GM21786 (cell line): ENCODE data around the gene CXorf51A.
"Not testable (repeated sequence)": the region's sequence is repeated elsewhere in the genome, so short reads cannot be mapped to it uniquely, and the experiment has no call there.

Experiments
- ATAC-seq: cut with Tn5 transposase; IDR thresholded peaks from one replicate; pipeline ENCODE4 v1.9.1; 2021; ENCODE audit not compliant: unreplicated experiment

The CXorf51A gene

DNA sequence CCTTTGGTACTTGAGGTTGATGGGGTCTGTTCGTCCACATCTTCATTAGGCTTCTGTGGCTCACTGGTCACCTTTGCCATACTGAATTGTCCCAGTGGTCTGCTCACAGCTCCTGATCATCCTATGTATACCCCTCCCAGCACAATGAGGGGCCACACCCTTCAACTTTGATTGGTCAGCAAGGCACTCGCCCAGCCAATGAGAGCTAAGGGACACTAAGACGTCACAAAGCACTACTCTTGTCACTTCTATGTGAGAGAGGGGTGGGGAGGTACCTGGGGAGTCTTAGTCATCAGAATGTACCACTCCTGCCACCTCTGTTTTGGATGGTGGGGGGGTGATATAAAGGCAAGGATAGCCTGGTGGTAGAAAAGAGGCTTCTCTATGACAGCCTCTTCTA is at the start of gene CXorf51A:
TSS of gene CXorf51A (minus strand) at position 101 of the 400 bp plus-strand sequence. CDS start at position 80, 21 bp downstream.
- ATAC-seq: not testable (repeated sequence)

DNA sequence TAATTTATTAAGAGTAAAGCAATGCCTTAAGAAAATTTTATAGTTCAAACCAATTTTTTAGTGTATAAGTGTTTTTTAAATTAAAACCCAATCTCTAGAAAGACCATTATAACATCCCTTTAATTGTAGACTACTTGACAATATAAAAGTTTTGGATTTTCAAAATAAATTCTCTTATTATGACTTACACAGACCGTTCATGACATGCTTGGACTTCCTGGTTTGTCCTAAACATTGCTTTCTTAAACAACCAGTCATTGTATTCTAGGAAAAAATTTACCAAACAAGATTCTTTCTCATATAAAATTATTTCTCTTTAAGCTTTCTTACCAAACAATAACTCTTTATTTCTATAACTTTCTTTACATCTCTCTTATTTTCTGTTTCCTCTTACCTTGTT is 49.0 kb upstream of the CXorf51A start:
- no peak for ATAC-seq

DNA sequence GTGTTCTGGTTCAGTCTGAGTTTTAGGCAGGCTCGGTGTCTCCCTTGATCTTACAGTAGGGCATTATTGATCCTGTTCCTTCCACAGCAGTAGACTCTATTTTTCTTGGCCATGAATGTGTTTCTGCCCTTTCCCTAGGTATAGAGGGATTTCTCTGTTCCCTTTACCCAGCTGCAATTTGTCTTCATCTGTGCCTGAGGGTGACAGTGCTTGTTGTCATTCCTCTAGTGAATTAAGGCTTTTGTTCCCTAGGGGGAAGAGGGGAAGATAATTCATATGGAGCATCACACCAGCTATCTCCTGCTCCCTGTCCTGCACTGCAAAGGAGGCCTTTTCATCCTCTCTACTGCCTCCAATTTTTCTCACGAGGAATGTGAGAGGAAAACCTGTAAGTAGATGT is 39.7 kb upstream of the CXorf51A start:
- ATAC-seq: no peak

DNA sequence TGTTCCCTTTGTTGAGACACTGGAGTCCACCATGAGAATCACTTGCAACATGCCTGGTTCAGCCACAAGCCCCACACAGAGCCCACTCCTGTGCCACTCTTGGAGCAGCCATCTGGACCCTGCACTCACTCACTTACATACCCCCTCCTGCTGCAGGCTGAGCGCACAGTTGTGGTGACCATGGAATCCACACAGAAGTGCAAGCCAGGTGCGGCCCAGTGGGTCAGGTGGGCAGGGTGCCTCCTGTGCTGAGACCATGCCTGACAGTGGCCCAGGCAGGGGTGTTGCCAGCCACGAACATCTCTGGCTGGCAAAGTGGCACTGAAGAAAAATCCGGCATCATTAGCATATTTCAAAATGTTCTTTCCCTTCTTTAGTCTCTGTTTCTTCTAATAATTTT is 17.4 kb upstream of the CXorf51A start:
- ATAC-seq: no peak

DNA sequence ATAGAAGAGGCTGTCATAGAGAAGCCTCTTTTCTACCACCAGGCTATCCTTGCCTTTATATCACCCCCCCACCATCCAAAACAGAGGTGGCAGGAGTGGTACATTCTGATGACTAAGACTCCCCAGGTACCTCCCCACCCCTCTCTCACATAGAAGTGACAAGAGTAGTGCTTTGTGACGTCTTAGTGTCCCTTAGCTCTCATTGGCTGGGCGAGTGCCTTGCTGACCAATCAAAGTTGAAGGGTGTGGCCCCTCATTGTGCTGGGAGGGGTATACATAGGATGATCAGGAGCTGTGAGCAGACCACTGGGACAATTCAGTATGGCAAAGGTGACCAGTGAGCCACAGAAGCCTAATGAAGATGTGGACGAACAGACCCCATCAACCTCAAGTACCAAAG is 5.1 kb downstream of the CXorf51A start, which contains the start of gene CXorf51B:
TSS of gene CXorf51B (plus strand) at position 301 of the 400 bp plus-strand sequence. CDS start at position 322, 21 bp downstream.
- not testable (repeated sequence) for ATAC-seq
